Adrenal gland (tissue), 12 donors: Measurements from ENCODE around the gene MAP4. TPM values are rescaled to one million over a fixed set of nuclear protein-coding genes. Genes with fewer than 3 reads are reported as not detected.

Experiments
- DNase-seq, 7 donors: peaks; one replicate each; pipeline ENCODE4 v3.0.0-alpha.2; 2019 to 2020
- H3K27ac ChIP-seq, 5 donors: fragments of 200-600 bp; sonication (generic) in 4 of 5; 1 replicate in 3 of 5; 2 replicates in 2 of 5; pipeline versions ENCODE4 v1.5.1 to v1.8.0; 2016 to 2020; ENCODE audit warnings: mild to moderate bottlenecking in 1 of 5
- H3K27me3 ChIP-seq: fragments of 200-600 bp; 2 replicates; pipeline ENCODE4 v1.8.0; 2021
- H3K36me3 ChIP-seq, 2 donors: fragments of 200-600 bp; replicated peaks in 1 of 2; 1 replicate in 1 of 2; 2 replicates in 1 of 2; pipeline versions ENCODE4 v1.5.1 to v1.8.0; 2018 to 2022
- H3K4me1 ChIP-seq, 2 donors: fragments of 200-600 bp; replicated peaks in 1 of 2; 1 replicate in 1 of 2; 2 replicates in 1 of 2; pipeline versions ENCODE4 v1.5.1 to v1.8.0; 2018 to 2021
- H3K4me3 ChIP-seq, 4 donors: fragments of 200-600 bp; sonication (generic) in 3 of 4; one replicate each; pipeline ENCODE4 v1.5.1; 2016 to 2018
- H3K9me3 ChIP-seq, 3 donors: fragments of 200-600 bp; sonication (generic) in 1 of 3; replicated peaks in 1 of 3; 1 replicate in 2 of 3; 2 replicates in 1 of 3; pipeline versions ENCODE4 v1.5.1 to v1.8.0; 2016 to 2021
- CTCF ChIP-seq, 6 experiments: fragments of 450-650 bp in 4 of 6; fragments of 200-600 bp in 2 of 6; sonication (generic) in 1 of 6; IDR thresholded peaks; 1 replicate in 5 of 6; 2 replicates in 1 of 6; pipeline versions ENCODE4 v1.5.1 to v1.8.0; 2016 to 2021; ENCODE audit warnings: antibody characterized with exemption in 6 of 6, mild to moderate bottlenecking in 2 of 6, moderate library complexity in 1 of 6
- POLR2A ChIP-seq, 2 donors: fragments of 450-650 bp; IDR thresholded peaks; one replicate each; pipeline ENCODE4 v1.6.1; 2017; ENCODE audit warnings: antibody characterized with exemption in 2 of 2, mild to moderate bottlenecking in 2 of 2, moderate library complexity in 1 of 2
- WGBS, 4 donors: extraction: QIAGEN DNeasy Blood & Tissue Kit in 2 of 4; methylation state at CpG; one replicate each; pipeline versions ENCODE4 v1.1.5 to v1.1.7; 2013 to 2017; 5-methylcytosine and 5-hydroxymethylcytosine counted together
- intact Hi-C, 2 donors: fragments of 100-400 bp; cut with DNase I; formaldehyde crosslinking; loops; one replicate each; pipeline versions ENCODE4 v1.14.1 to v1.15.0; 2022 to 2023
- polyA plus RNA-seq, 3 donors: library from polyadenylated mRNA; stranded (reverse); fragments of 200-250 nt in 2 of 3; fragments of 350-450 nt in 1 of 3; fragmentation: Illumina TruSeq in 1 of 3; extraction: RNeasy Lipid Tissue Mini Kit (QIAGEN cat#74804) in 1 of 3; gene quantifications; one replicate each; pipeline ENCODE4 v1.2.3, GENCODE V29; 2013 to 2014
- total RNA-seq, 9 donors: library from RNA; depleted of rRNA in 4 of 9; stranded (reverse); fragments of >200 nt in 4 of 9; fragments of 120-200 nt in 1 of 9; fragmentation: NEBNext Ultra II Directional in 1 of 9; extraction: Animal tissue kit (Norgen Biotek cat#: 25700) in 1 of 9; gene quantifications; one replicate each; pipeline versions ENCODE4 v1.1.0 to v1.2.4, GENCODE V29; 2013 to 2023
- donor health status: healthy with polysubstance abuse.
- donor health status: Bipolar disorder and iron deficiency.
- donor health status: DM: yes; HTN: yes; CAD: no.
- donor health status: DM: no; HTN: no; CAD: no.
- donor health status: DM: no; HTN: no; CAD: no.
- donor health status: DM: yes; HTN: yes; CAD: no.

MAP4 gene
- total and polyA plus RNA-seq, 12 donors: 34.3 to 152 (median 75.7) TPM

GRCh38 chr3:48039487-48040190, 23.4 kb upstream of the MAP4 start:
- TF ChIP-seq CTCF (IDR thresholded peaks at IDR 0.05) (no peak), POLR2A (IDR thresholded peaks at IDR 0.05) (peak in 1 of 2 donors; percentile 34)
- 0 to 7% (median 2%) methylated on average over 1 of the region's 1 CpG for WGBS, 4 donors
- Histone ChIP-seq H3K4me1 (peaks cover 21 to 40% of the 10 kb centered on the region in 2 donors), H3K27me3 (no peaks in the 10 kb centered on the region), H3K36me3 (no peaks in the 10 kb centered on the region), H3K27ac (peak overlapping the region; percentile 9 to 81 (median 71)), H3K4me3 (no peak overlapping the region), H3K9me3 (no peaks in the 10 kb centered on the region)
- intact Hi-C loops: no loop called here
- DNase-seq: no peak

- H3K9me3 ChIP-seq: no peaks in the 10 kb centered on the region
- DNase-seq: no peak
- 49 to 59% (median 57%) methylated on average over 6 of the region's 6 CpGs for WGBS, 4 donors
- H3K4me1 ChIP-seq: peaks cover 27 to 46% of the 10 kb centered on the region in 2 donors
- no peak overlapping the region for H3K4me3 ChIP-seq
- intact Hi-C loops: no loop called here
- H3K27ac ChIP-seq: peak overlapping the region; percentile 9 to 81 (median 71)
- TF ChIP-seq CTCF (IDR thresholded peaks at IDR 0.05): no peak
- no peak for TF ChIP-seq POLR2A (IDR thresholded peaks at IDR 0.05)
- H3K36me3 ChIP-seq: no peaks in the 10 kb centered on the region
- no peaks in the 10 kb centered on the region for H3K27me3 ChIP-seq
Observed at GRCh38 chr3:48038971-48039481, 22.8 kb upstream of the MAP4 start.

- 38 to 61% (median 48%) methylated on average over 2 of the region's 2 CpGs for WGBS, 4 donors
- DNase-seq: no peak
- no peaks in the 10 kb centered on the region for H3K27me3 ChIP-seq
- no peaks in the 10 kb centered on the region for H3K9me3 ChIP-seq
- TF ChIP-seq POLR2A (IDR thresholded peaks at IDR 0.05): peak in 1 of 2 donors; percentile 16
- no peak for TF ChIP-seq CTCF (IDR thresholded peaks at IDR 0.05)
- peak overlapping the region in 3 of 5 donors; percentile 19 to 82 (median 60) for H3K27ac ChIP-seq
- intact Hi-C loops: no loop called here
- H3K36me3 ChIP-seq: no peaks in the 10 kb centered on the region
- no peak overlapping the region for H3K4me3 ChIP-seq
- H3K4me1 ChIP-seq: peaks cover 23 to 40% of the 10 kb centered on the region in 2 donors
Observed at GRCh38 chr3:48034000-48034516, 17.8 kb upstream of the MAP4 start.

- TF ChIP-seq CTCF (IDR thresholded peaks at IDR 0.05) (no peak), POLR2A (IDR thresholded peaks at IDR 0.05) (no peak)
- no peak overlapping the region for H3K27ac ChIP-seq
- intact Hi-C loops: no loop called here
- no peak for DNase-seq
- H3K4me1 ChIP-seq: peaks cover 21 to 26% of the 10 kb centered on the region in 2 donors
- WGBS, 4 donors: 81 to 94% (median 86%) methylated on average over 3 of the region's 3 CpGs
- H3K27me3 ChIP-seq: no peaks in the 10 kb centered on the region
- H3K36me3 ChIP-seq: no peaks in the 10 kb centered on the region
- H3K9me3 ChIP-seq: no peaks in the 10 kb centered on the region
- H3K4me3 ChIP-seq: no peak overlapping the region
Observed at GRCh38 chr3:48030188-48030587, 14.0 kb upstream of the MAP4 start.
